ENCODE measurements around the gene CASKIN1. TPM values are rescaled to one million over a fixed set of nuclear protein-coding genes. Genes with fewer than 3 reads are reported as not detected.

The CASKIN1 gene
- total RNA-seq, 1 experiment from 2014 or later: 5.9 TPM

- H3K4me3 ChIP-seq (replicated peaks in 1 of 2; ENCODE audit: low read depth in 1 of 2, low read length in 2 of 2): no peak overlapping the region
- peaks cover 14 to 36% of the 10 kb centered on the region in 2 experiments for H3K4me1 ChIP-seq (ENCODE audit: control insufficient read depth in 1 of 2, insufficient read depth in 2 of 2, low read length in 2 of 2)
- H3K4me2 ChIP-seq (ENCODE audit: low read length): no peak overlapping the region
- no peaks in the 10 kb centered on the region for H3K9me3 ChIP-seq (ENCODE audit: control insufficient read depth in 1 of 2, insufficient read depth in 1 of 2, low read depth in 1 of 2, low read length in 2 of 2)
- H3K36me3 ChIP-seq (ENCODE audit: control insufficient read depth in 1 of 2, insufficient read depth in 2 of 2, low read length in 2 of 2): peaks cover 4 to 28% of the 10 kb centered on the region in 2 experiments; a peak in 3 of 4 replicates
- CTCF ChIA-PET: no interaction called here
- ATAC-seq: no peak
- RAD21 ChIA-PET (ENCODE audit: low non-redundant PET in 1 of 2, low total read pairs in 2 of 2, uncharacterized antibody in 2 of 2, unreplicated experiment in 2 of 2): no interaction called here
- TF ChIP-seq TCF7L2 (IDR thresholded peaks at IDR 0.05; ENCODE audit: borderline replicate concordance, extremely low read depth, insufficient read depth, insufficient read length): no peak
- TF ChIP-seq, protein P1, sequence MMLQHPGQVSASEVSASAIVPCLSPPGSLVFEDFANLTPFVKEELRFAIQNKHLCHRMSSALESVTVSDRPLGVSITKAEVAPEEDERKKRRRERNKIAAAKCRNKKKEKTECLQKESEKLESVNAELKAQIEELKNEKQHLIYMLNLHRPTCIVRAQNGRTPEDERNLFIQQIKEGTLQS (IDR thresholded peaks at IDR 0.05): no peak
- TF ChIP-seq, protein P2, sequence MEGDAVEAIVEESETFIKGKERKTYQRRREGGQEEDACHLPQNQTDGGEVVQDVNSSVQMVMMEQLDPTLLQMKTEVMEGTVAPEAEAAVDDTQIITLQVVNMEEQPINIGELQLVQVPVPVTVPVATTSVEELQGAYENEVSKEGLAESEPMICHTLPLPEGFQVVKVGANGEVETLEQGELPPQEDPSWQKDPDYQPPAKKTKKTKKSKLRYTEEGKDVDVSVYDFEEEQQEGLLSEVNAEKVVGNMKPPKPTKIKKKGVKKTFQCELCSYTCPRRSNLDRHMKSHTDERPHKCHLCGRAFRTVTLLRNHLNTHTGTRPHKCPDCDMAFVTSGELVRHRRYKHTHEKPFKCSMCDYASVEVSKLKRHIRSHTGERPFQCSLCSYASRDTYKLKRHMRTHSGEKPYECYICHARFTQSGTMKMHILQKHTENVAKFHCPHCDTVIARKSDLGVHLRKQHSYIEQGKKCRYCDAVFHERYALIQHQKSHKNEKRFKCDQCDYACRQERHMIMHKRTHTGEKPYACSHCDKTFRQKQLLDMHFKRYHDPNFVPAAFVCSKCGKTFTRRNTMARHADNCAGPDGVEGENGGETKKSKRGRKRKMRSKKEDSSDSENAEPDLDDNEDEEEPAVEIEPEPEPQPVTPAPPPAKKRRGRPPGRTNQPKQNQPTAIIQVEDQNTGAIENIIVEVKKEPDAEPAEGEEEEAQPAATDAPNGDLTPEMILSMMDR (IDR thresholded peaks at IDR 0.05 in 2 of 3, conservative IDR thresholded peaks at IDR 0.05 in 1 of 3; ENCODE audit: borderline replicate concordance in 1 of 3, insufficient read depth in 1 of 3, low read depth in 2 of 3, low read length in 2 of 3): no peak
- no peak for TF ChIP-seq JUND (IDR thresholded peaks at IDR 0.05)
- TF ChIP-seq, protein P3, sequence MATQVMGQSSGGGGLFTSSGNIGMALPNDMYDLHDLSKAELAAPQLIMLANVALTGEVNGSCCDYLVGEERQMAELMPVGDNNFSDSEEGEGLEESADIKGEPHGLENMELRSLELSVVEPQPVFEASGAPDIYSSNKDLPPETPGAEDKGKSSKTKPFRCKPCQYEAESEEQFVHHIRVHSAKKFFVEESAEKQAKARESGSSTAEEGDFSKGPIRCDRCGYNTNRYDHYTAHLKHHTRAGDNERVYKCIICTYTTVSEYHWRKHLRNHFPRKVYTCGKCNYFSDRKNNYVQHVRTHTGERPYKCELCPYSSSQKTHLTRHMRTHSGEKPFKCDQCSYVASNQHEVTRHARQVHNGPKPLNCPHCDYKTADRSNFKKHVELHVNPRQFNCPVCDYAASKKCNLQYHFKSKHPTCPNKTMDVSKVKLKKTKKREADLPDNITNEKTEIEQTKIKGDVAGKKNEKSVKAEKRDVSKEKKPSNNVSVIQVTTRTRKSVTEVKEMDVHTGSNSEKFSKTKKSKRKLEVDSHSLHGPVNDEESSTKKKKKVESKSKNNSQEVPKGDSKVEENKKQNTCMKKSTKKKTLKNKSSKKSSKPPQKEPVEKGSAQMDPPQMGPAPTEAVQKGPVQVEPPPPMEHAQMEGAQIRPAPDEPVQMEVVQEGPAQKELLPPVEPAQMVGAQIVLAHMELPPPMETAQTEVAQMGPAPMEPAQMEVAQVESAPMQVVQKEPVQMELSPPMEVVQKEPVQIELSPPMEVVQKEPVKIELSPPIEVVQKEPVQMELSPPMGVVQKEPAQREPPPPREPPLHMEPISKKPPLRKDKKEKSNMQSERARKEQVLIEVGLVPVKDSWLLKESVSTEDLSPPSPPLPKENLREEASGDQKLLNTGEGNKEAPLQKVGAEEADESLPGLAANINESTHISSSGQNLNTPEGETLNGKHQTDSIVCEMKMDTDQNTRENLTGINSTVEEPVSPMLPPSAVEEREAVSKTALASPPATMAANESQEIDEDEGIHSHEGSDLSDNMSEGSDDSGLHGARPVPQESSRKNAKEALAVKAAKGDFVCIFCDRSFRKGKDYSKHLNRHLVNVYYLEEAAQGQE (IDR thresholded peaks at IDR 0.05; ENCODE audit: low read depth): no peak
- TF ChIP-seq ELF1 (IDR thresholded peaks at IDR 0.05; ENCODE audit: borderline replicate concordance, low read depth): no peak
- no peak for TF ChIP-seq SRF (IDR thresholded peaks at IDR 0.05; ENCODE audit: low read depth)
- TF ChIP-seq FOSL1 (IDR thresholded peaks at IDR 0.05; ENCODE audit: low read depth): no peak
- no peak for TF ChIP-seq CEBPB (IDR thresholded peaks at IDR 0.05; ENCODE audit: low read depth)
- no peak for TF ChIP-seq CBX3 (IDR thresholded peaks at IDR 0.05; ENCODE audit: low read depth)
- TF ChIP-seq EZH2phosphoT487 (IDR thresholded peaks at IDR 0.05; ENCODE audit: borderline replicate concordance): no peak
- no peaks in the 10 kb centered on the region for H3K27me3 ChIP-seq (ENCODE audit: insufficient read depth, low read length)
- no peak overlapping the region for H2AFZ ChIP-seq (ENCODE audit: low read depth, low read length, poor library complexity, severe bottlenecking)
- H3K27ac ChIP-seq (ENCODE audit: low read depth, low read length): no peak overlapping the region
- POLR2A ChIA-PET: no interaction called here
- intact Hi-C loops (cut with micrococcal nuclease): no loop called here
- H4K20me1 ChIP-seq (ENCODE audit: insufficient read depth): peaks cover 8% of the 10 kb centered on the region; the same call in 1 of the 2 replicates
- BruUV-seq (replicated peaks): no TSS peak
- H3K9ac ChIP-seq (ENCODE audit: low read length): no peak overlapping the region
- H3K79me2 ChIP-seq (ENCODE audit: insufficient read depth, low read length): peaks cover 37% of the 10 kb centered on the region
- no peaks in the 10 kb centered on the region for H3K9me2 ChIP-seq (ENCODE audit: insufficient read depth)
- DNase-seq (ENCODE audit: low read depth, low spot score): no peak
Observed at GRCh38 chr16:2207872-2208271, 11.5 kb upstream of the CASKIN1 start.
